SK-N-SH (cell line): ENCODE results near the gene DIPK1A.

Source experiments
- ELF1 ChIP-seq: IDR thresholded peaks from 2 replicates; pipeline ENCODE4 v1.4.0; 2012
- EP300 ChIP-seq, 2 experiments: IDR thresholded peaks; 2 replicates each; pipeline versions ENCODE4 v1.4.0 to v1.6.1; 2012; ENCODE audit warnings: borderline replicate concordance in 1 of 2, low read depth in 1 of 2, low read length in 1 of 2
- EZH2phosphoT487 ChIP-seq: fragments of 200-600 bp; sonication (generic); IDR thresholded peaks from 2 replicates; pipeline ENCODE4 v1.6.1; 2017; ENCODE audit warnings: low read depth, mixed run types, mild to moderate bottlenecking, antibody characterized with exemption, moderate library complexity, borderline replicate concordance
- FOSL2 ChIP-seq: IDR thresholded peaks from 2 replicates; pipeline ENCODE4 v1.4.0; 2012; ENCODE audit warnings: low read depth, mild to moderate bottlenecking, moderate library complexity, borderline replicate concordance
- FOXJ3 ChIP-seq: sonication (generic); formaldehyde crosslinking; IDR thresholded peaks from 2 replicates; pipeline ENCODE4 v1.5.1; 2020; ENCODE audit warnings: mild to moderate bottlenecking, missing genetic modification reagents
- GABPA ChIP-seq: IDR thresholded peaks from 2 replicates; pipeline ENCODE4 v1.4.0; 2012; ENCODE audit warnings: low read depth, mild to moderate bottlenecking
- GATA2 ChIP-seq: sonication (generic); formaldehyde crosslinking; IDR thresholded peaks from 2 replicates; pipeline ENCODE4 v1.5.0; 2020; ENCODE audit warnings: mild to moderate bottlenecking, missing genetic modification reagents
- POLR2AphosphoS5 ChIP-seq: IDR thresholded peaks from 2 replicates; pipeline ENCODE4 v1.6.1; 2012; ENCODE audit warnings: low read depth, low read length
- TEAD4 ChIP-seq: IDR thresholded peaks from 2 replicates; pipeline ENCODE4 v1.4.0; 2012; ENCODE audit warnings: mild to moderate bottlenecking, borderline replicate concordance; ENCODE audit not compliant: insufficient read depth
- YY1 ChIP-seq: IDR thresholded peaks from 2 replicates; pipeline ENCODE4 v1.4.0; 2012; ENCODE audit warnings: low read depth, mild to moderate bottlenecking
- TF ChIP-seq, protein P1 (sequence below): fragments of 200-600 bp; sonication (generic); IDR thresholded peaks from 2 replicates; pipeline ENCODE4 v1.6.1; 2017; ENCODE audit warnings: antibody characterized with exemption, mild to moderate bottlenecking, moderate library complexity
- TF ChIP-seq, protein P2 (sequence below): IDR thresholded peaks from 2 replicates; pipeline ENCODE4 v1.4.0; 2012; ENCODE audit warnings: low read depth

DNA sequence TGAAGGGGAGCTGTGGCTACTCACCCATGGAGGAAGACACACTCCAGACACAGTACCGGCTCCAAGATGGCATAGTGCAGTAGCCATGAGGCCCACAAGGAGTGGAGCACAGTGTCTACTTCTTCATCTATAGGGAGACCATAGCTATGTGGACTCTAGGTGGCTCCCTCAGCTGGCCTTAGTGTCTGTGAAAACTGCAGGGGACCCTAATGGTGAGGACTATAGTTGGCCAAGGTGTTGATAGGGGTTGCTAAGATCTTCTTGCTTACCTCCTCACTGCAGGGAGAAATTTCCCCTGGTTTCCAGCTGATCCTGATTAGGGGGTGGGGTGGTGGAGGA is 58.9 kb downstream of the DIPK1A start:
- TF ChIP-seq GABPA (no peak), YY1 (no peak), FOXJ3 (no peak), POLR2AphosphoS5 (no peak), EP300 (IDR thresholded peaks at IDR 0.05; ENCODE audit: borderline replicate concordance in 1 of 2, low read depth in 1 of 2, low read length in 1 of 2) (no peak), ELF1 (no peak), GATA2 (CRISPR knock-in tag) (no peak), FOSL2 (no peak), EZH2phosphoT487 (no peak), TEAD4 (no peak)
- TF ChIP-seq, protein P1, sequence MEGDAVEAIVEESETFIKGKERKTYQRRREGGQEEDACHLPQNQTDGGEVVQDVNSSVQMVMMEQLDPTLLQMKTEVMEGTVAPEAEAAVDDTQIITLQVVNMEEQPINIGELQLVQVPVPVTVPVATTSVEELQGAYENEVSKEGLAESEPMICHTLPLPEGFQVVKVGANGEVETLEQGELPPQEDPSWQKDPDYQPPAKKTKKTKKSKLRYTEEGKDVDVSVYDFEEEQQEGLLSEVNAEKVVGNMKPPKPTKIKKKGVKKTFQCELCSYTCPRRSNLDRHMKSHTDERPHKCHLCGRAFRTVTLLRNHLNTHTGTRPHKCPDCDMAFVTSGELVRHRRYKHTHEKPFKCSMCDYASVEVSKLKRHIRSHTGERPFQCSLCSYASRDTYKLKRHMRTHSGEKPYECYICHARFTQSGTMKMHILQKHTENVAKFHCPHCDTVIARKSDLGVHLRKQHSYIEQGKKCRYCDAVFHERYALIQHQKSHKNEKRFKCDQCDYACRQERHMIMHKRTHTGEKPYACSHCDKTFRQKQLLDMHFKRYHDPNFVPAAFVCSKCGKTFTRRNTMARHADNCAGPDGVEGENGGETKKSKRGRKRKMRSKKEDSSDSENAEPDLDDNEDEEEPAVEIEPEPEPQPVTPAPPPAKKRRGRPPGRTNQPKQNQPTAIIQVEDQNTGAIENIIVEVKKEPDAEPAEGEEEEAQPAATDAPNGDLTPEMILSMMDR: no peak
- TF ChIP-seq, protein P2, sequence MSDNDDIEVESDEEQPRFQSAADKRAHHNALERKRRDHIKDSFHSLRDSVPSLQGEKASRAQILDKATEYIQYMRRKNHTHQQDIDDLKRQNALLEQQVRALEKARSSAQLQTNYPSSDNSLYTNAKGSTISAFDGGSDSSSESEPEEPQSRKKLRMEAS: no peak
